ENCODE results near the gene RBM48. TPM values are rescaled to one million over a fixed set of nuclear protein-coding genes. Genes with fewer than 3 reads are reported as not detected.

RBM48 gene
- total RNA-seq, 2 experiments from 2014 or later: 11.3 to 12.9 TPM

Other genes starting within 250 kb of the RBM48 start
- 10 to 100 TPM; 27.5 to 29.6 TPM for gene GATAD1, start 81.3 kb upstream of the RBM48 start, total RNA-seq
- gene ERVW-1, start 50.8 kb upstream of the RBM48 start, total RNA-seq: not detected
- 10 to 100 TPM; 12.9 to 13.2 TPM for gene PEX1, start 275 bp upstream of the RBM48 start, total RNA-seq
- 10 to 100 TPM; 21.6 to 25.3 TPM for gene FAM133B, start 61.6 kb downstream of the RBM48 start, total RNA-seq

All from activated naive CD4-positive, alpha-beta T cell treated with anti-CD3 and anti-CD28 coated beads for 36 hours (primary cell).